HL-60 (cell line): ENCODE results near the gene ANXA3.

Source experiments
- DNase-seq, 2 experiments: peaks; one replicate each; pipeline ENCODE4 v3.0.0-alpha.2; 2010 to 2020; ENCODE audit warnings: low read depth in 1 of 2, low spot score in 1 of 2
- H3K27ac ChIP-seq: fragments of 250-450 bp; sonication (Bioruptor Pico); replicated peaks from 2 replicates; pipeline ENCODE4 v1.5.1; 2020; ENCODE audit warnings: mild to moderate bottlenecking, moderate library complexity
- H3K27me3 ChIP-seq: fragments of 250-450 bp; sonication (Bioruptor Pico); 2 replicates; pipeline ENCODE4 v1.5.1; 2021; ENCODE audit warnings: mild to moderate bottlenecking, moderate library complexity; ENCODE audit not compliant: insufficient read depth, poor library complexity, severe bottlenecking
- H3K4me3 ChIP-seq: replicated peaks from 2 replicates; pipeline ENCODE4 v1.5.1; 2011; ENCODE audit warnings: mild to moderate bottlenecking, control low read depth, low read length; ENCODE audit not compliant: insufficient read depth
- CTCF ChIP-seq: IDR thresholded peaks from one replicate; pipeline ENCODE4 v1.5.1; 2011; ENCODE audit warnings: low read length, control low read depth, inconsistent platforms; ENCODE audit not compliant: insufficient read depth
- GABPA ChIP-seq: IDR thresholded peaks from 2 replicates; pipeline ENCODE4 v1.6.1; 2012; ENCODE audit warnings: low read depth
- POLR2AphosphoS5 ChIP-seq: IDR thresholded peaks from 2 replicates; pipeline ENCODE4 v1.6.1; 2012; ENCODE audit warnings: low read depth
- REST ChIP-seq: IDR thresholded peaks from 2 replicates; pipeline ENCODE4 v1.6.1; 2012; ENCODE audit warnings: low read depth; ENCODE audit not compliant: insufficient replicate concordance
- SPI1 ChIP-seq: IDR thresholded peaks from 2 replicates; pipeline ENCODE4 v1.6.1; 2012; ENCODE audit warnings: low read depth, mild to moderate bottlenecking, borderline replicate concordance

The ANXA3 gene

GRCh38 chr4:78581618-78582017 lies 30.0 kb downstream of the ANXA3 start:
- peak; percentile 66; the same call in 1 of the 2 replicates for TF ChIP-seq SPI1
- no peak for TF ChIP-seq REST
- no peak for TF ChIP-seq CTCF
- no peak for TF ChIP-seq GABPA
- Histone ChIP-seq H3K27ac (no peak overlapping the region), H3K4me3 (no peak overlapping the region), H3K27me3 (no peaks in the 10 kb centered on the region)
- DNase-seq, result peak; percentile 27 to 72

GRCh38 chr4:78584863-78585547 lies 33.4 kb downstream of the ANXA3 start:
- Histone ChIP-seq H3K4me3 (no peak overlapping the region), H3K27me3 (no peaks in the 10 kb centered on the region), H3K27ac (no peak overlapping the region)
- TF ChIP-seq SPI1, result no peak
- TF ChIP-seq REST, result no peak
- TF ChIP-seq CTCF, result no peak
- TF ChIP-seq POLR2AphosphoS5, result no peak
- TF ChIP-seq GABPA, result no peak
- DNase-seq, result no peak

- Histone ChIP-seq H3K27ac (no peak overlapping the region), H3K27me3 (no peaks in the 10 kb centered on the region), H3K4me3 (no peak overlapping the region)
- no peak for DNase-seq
- TF ChIP-seq REST, result no peak
Observed at GRCh38 chr4:78585633-78586032, 34.1 kb downstream of the ANXA3 start.
